ENCODE results near the gene AMIGO3. TPM values are rescaled to one million over a fixed set of nuclear protein-coding genes. Genes with fewer than 3 reads are reported as not detected.
A peak's percentile ranks its signal among the peaks of the same experiment; 100 is the strongest.

Gene AMIGO3
- total and polyA plus RNA-seq, 2 of the 8 experiments (the other 6 are each of a cell fraction or from before 2014, with no cell fraction given): 1.6 to 8.8 TPM

DNA sequence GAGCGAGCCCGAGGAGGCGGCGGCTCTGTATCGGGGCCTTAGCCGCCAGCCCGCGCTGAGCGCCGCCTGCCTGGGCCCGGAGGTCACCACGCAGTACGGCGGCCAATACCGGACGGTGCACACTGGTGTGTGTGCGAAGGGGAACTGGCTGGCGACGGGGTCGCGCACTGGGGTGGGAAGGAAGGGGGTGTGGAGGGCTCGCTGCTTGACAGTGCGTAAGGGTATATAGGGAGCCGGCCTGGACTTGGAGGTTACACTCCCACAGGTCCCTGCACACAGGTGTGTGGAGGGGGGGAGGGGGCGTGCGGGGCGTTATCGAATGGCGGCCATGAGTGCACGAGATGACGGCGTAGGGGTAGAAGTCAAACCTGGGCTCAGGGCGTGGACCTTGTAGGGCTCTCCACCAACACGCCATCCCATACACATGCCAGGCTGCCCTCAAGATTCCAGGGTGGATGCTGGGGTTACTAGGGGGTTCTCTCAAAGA, 44.9 kb downstream of the AMIGO3 start (continued):
- TF ChIP-seq CEBPB (IDR thresholded peaks at IDR 0.05; ENCODE audit: low read depth, low read length): no peak
- 0 out of 4 replicates have a peak, but pooled peaks of 1 of the 2 experiments have one; percentile 43 for TF ChIP-seq SIN3A (conservative IDR thresholded peaks at IDR 0.05 in 1 of 2, IDR thresholded peaks at IDR 0.05 in 1 of 2; ENCODE audit: low read depth in 1 of 2, low read length in 2 of 2)
- TF ChIP-seq FOSL1 (IDR thresholded peaks at IDR 0.05; ENCODE audit: insufficient read depth, low read depth, low read length): no peak
- TF ChIP-seq TEAD4 (IDR thresholded peaks at IDR 0.05; ENCODE audit: low read depth, low read length): no peak
- TF ChIP-seq SP4 (IDR thresholded peaks at IDR 0.05; ENCODE audit: low read length): no peak
- TF ChIP-seq POLR2AphosphoS5 (IDR thresholded peaks at IDR 0.05; ENCODE audit: low read depth, low read length): no peak
- TF ChIP-seq, protein P1, sequence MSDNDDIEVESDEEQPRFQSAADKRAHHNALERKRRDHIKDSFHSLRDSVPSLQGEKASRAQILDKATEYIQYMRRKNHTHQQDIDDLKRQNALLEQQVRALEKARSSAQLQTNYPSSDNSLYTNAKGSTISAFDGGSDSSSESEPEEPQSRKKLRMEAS (IDR thresholded peaks at IDR 0.05): peak; percentile 29; the same call in 1 of the 2 replicates
- no peak for TF ChIP-seq JUND (IDR thresholded peaks at IDR 0.05; ENCODE audit: low read length)
- no peak for TF ChIP-seq SIRT6 (IDR thresholded peaks at IDR 0.05; ENCODE audit: low read length)
- no peak for TF ChIP-seq RXRA (IDR thresholded peaks at IDR 0.05; ENCODE audit: insufficient read depth, low read depth, low read length)
- TF ChIP-seq, protein P2, sequence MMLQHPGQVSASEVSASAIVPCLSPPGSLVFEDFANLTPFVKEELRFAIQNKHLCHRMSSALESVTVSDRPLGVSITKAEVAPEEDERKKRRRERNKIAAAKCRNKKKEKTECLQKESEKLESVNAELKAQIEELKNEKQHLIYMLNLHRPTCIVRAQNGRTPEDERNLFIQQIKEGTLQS (IDR thresholded peaks at IDR 0.05; ENCODE audit: insufficient read depth, low read depth, low read length): no peak
- TF ChIP-seq ASH2L (IDR thresholded peaks at IDR 0.05; ENCODE audit: low read length): no peak
- TF ChIP-seq KDM1A (IDR thresholded peaks at IDR 0.05; ENCODE audit: borderline replicate concordance, low read length): no peak
- TF ChIP-seq SAP30 (IDR thresholded peaks at IDR 0.05; ENCODE audit: insufficient read depth, insufficient replicate concordance, low read length): peak; percentile 34
- no peak for TF ChIP-seq CHD1 (IDR thresholded peaks at IDR 0.05; ENCODE audit: low read depth, low read length)
- no peak for TF ChIP-seq SUZ12 (IDR thresholded peaks at IDR 0.05; ENCODE audit: low read length)
- TF ChIP-seq MAFK (IDR thresholded peaks at IDR 0.05; ENCODE audit: low read depth, low read length): no peak
- TF ChIP-seq RBBP5 (IDR thresholded peaks at IDR 0.05; ENCODE audit: borderline replicate concordance, low read depth, low read length): no peak
- TF ChIP-seq YY1 (IDR thresholded peaks at IDR 0.05; ENCODE audit: low read depth, low read length): peak; percentile 53; the same call in 1 of the 2 replicates
- no peak for TF ChIP-seq ZNF274 (IDR thresholded peaks at IDR 0.05; ENCODE audit: borderline replicate concordance, extremely low read depth, low read length)
- no peak for TF ChIP-seq CBX5 (IDR thresholded peaks at IDR 0.05; ENCODE audit: low read depth, low read length)
- TF ChIP-seq HDAC6 (IDR thresholded peaks at IDR 0.05; ENCODE audit: low read depth, low read length): no peak
- TF ChIP-seq KDM4A (IDR thresholded peaks at IDR 0.05; ENCODE audit: low read depth, low read length, severe bottlenecking): peak; percentile 13
- TF ChIP-seq KDM5A (IDR thresholded peaks at IDR 0.05; ENCODE audit: low read length): no peak
- no peak for TF ChIP-seq NANOG (IDR thresholded peaks at IDR 0.05; ENCODE audit: insufficient read depth, low read depth, low read length, poor library complexity, severe bottlenecking)
- no peak for TF ChIP-seq TAF1 (IDR thresholded peaks at IDR 0.05; ENCODE audit: low read depth, low read length)
